HG02571 (cell line): ENCODE results near the gene RAD51B.
"Not testable (repeated sequence)": the region's sequence is repeated elsewhere in the genome, so short reads cannot be mapped to it uniquely, and the experiment has no call there.

ENCODE experiments used
- ATAC-seq: cut with Tn5 transposase; IDR thresholded peaks from one replicate; pipeline ENCODE4 v1.9.1; 2021; ENCODE audit warnings: mild to moderate bottlenecking, moderate library complexity; ENCODE audit not compliant: unreplicated experiment

Gene RAD51B

DNA sequence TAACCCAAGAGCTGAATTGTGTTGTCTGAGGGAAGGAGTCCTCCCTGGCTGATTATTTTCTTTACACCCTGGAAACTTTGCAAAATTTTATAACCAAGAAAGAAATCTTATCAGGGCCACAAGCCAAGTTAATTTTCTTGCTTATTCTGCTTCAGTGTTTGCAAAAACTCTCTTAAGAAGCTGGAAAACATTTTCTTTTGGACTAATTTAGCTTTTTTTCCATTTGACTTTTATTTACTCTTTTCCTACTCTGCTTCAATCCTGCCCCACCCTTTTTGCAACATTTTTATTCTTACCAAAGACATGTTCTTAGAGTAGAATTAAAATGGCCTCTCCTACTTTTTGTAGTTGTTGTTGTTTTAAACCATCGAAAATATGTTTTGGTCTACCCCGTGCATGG, 594.5 kb downstream of the RAD51B start:
- ATAC-seq = no peak

DNA sequence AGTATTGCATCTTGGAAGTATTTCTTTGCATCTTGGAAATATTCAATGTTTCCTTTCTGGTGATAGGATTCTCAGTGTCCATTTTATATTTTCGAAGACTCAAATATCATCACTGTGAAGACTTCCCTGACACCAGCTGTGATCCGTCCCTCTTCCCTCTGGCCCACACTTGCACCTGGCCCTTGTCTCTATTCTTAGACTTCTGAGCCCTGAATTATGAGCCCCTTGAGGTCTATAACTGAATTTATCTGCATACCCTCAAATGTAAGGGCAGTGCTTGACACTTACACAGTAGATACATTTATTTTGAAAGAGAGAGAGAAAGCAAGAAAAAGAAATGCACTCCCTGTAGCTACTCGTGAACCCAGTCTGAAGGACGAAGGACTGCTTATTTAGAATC, 596.6 kb downstream of the RAD51B start:
- ATAC-seq = no peak

DNA sequence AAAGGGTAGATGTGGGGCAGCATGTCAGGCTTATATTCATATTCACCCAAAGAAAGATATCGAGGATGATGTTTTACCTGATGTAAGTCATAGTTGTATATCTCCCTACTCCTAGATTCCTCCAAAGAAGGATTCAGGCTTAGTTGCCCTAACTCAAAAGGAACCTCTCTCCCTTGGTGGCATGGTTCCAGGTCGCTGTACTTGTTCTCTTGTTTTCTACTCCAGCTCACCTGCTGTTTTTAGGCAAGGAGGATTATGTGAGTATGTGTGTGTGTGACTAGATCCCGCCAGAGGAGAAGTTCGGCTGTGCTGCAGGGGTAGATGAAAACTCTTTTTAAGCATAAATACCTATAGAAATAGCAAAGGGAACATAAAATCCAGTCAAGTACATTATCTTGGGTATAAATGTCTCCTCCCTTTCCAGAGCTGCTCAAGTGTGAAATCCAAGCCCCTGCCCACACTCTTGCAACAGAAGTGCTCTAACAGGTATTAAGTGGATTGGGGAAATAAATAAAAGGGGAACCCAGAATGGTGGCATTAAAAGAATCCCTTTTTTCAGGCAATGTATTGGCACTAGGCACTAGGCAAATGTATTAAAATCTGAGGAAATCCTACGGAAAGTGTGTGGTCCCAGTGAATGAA, 597.6 kb downstream of the RAD51B start:
- no peak for ATAC-seq

DNA sequence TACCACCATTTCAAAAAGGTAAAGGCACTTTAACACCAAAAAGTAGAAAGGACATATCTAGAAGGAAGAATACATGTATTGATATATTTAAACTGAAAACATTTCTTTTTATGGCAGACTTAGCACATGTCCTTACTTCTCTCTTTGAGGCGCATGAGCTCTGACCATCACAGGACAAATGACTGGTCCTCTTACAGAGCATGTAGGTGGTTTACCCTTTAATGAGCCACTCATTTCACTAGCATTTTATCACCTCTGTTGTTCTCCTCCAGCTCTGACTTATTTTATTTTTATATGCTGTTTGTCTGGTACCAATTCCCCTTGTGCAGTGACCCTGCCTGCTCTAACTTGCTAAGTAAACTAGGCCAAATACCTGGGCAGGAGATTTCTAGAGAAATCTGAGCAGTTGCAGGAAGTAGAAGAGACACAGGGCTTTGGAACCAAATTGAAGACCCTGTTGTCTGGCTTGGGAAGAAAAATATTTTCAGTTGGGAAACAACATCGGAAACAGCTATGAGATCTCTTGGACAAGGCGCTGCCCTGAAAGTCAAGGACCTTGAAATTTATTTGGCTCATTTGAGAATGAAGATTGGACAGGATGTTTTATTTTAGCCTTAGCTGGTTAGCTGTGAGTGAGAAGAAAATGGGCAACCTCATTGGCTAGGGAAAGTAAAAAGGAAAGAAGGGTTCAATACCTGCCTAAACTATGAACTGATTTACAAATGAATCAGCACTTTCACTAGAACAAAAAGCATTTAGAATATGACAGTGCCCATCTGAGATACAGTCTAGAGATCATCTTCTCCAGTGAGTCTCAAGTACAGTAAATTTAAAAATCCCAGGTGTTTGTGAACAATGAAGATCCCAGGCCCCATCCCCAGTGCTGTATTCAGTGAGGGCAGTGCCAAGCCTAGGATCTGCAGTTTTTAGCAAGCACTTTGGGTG, 598.9 kb downstream of the RAD51B start:
- no peak for ATAC-seq

DNA sequence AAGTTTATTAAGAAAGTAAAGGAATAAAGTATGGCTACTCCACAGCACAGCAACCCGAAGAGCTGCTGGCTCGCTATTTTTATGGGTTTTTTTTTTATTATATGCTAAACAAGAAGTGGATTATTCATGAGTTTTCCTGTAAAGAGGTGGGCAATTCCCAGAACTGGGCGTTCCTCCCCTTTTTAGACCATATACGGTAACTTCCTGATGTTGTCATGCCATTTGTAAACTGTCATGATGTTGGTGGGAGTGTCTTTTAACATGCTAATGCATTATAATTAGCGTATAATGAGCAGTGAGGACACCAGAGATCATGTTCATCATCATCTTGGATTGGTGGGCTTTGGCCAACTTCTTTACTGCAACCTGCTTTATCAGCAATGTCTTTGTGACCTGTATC, 600.8 kb downstream of the RAD51B start:
- ATAC-seq = no peak

DNA sequence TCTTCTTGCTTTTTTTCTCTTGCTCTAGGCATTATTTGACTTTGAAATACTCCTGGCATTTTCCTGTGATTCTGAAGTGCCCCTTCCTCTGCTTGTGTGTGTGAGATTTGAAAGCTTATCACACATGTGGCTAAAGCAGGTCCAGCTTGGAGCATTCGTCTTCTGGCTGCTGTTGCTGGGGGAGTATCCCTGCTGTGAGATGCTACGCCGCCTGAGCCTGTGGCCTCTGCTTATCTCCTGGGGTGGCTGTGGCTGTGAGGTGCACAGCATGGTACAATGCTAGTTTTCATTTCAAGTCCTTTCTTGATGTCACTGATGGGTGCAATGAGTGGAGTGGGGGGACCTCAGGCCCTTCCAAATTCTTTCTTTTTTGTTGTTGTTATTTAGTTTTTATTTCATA, 601.5 kb downstream of the RAD51B start:
- no peak for ATAC-seq

DNA sequence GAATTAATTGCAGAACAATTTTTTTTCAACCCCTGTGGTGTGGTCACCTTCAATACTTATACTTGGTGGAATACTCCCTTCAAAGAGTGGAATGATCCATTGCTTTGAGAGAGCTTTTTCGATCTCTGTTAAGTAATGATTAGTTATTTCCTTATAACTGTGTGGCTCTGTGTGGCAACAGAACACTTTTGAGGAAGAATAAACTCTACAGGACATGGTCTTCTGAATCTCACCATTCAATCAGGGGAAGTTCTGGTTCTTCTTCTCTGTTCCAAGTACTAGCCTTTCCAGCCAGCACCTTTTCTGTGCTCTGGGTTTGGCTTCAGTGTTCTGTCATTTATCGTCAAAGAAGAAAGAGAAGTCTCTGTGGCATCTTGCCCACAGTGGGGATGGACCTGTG, 604.1 kb downstream of the RAD51B start:
- ATAC-seq = no peak

DNA sequence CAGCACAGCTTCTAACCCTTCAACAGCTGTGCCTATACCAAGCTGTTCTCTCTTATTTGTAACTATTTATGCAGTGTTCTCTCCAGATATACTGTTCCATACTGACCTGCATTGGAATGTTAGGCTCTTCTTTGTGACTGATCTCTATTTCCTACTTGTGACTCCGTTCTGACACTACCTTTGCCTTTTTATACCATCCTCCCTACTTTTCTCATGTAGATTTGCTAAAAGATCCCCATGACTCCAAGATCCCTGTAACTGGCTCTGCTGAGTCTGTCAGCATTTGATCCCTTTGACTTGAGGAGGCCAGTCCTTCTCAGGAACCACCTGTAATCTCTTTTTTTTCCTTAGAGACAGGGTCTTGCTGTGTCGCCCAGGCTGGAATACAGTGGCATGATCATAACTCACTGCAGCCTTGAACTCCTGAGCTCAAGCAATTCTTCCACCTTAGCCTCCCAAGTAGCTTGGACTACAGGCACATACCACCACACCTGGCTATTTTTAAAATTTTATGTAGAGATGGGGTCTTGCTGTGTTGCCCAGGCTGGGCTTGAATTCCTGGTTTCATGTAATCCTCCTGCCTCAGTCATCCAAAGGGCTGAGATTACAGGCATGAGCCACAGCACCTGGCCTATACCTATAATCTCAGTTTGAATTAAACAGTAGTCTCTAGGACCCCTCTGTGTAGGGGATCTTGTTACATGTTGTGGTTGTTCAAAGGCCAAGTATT, 605.0 kb downstream of the RAD51B start:
- no peak for ATAC-seq

DNA sequence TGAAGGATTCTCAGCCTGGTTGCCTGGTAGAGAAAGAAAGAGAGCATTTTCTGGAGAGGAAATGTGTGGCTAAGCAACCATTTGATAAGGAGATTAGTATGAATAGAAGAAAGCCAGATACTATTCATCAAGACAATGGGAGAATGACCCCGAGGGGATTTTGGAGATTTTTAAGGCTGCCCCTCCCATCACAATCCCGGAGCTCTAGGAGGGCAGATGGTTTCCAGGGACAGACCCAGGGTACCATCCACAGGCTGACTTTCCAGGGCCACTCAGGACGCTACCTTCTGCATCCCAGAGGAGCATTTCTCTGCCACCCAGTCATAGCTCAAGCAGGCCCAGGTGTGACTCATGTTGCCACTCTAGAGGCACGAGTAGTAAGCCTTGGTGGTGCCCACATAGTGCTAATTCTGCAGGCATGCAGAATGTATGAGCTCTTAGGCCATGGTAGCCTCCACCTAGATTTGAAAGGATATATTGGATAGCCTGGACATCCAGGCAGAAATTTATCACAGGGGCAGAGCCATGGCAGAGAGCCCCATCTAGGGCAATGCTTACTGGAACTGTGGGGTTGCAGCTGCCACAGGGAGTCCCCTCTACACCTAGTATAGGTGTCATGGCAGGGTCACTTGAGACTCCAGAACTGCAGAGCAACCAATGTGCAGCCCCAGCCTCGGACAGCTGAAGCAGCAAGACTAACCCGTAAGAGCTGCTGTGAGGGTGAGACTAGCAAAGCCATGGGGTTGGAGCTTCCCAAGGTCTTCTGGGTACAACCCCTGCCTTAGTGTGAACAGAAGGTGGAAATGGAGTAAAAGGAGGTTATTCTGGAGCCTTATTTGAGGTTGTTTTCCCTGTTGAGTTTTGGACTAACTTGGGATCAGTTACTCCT, 607.3 kb downstream of the RAD51B start:
- ATAC-seq = no peak

DNA sequence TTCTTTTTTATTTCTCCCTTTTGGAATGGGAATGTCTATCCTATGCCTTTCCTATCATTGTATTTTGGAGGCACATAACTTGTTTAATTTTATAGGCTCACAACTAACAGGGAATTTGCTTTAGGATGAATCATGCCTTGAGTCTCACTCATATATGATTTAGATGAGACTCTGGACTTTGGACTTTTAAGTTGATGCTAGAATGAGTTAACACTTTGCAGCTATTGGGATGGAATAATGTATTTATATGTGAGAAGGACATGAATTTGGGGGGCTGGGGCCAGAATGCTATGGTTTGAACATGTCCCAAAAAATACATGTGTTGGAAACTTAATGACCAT, 607.9 kb downstream of the RAD51B start:
- ATAC-seq = no peak

DNA sequence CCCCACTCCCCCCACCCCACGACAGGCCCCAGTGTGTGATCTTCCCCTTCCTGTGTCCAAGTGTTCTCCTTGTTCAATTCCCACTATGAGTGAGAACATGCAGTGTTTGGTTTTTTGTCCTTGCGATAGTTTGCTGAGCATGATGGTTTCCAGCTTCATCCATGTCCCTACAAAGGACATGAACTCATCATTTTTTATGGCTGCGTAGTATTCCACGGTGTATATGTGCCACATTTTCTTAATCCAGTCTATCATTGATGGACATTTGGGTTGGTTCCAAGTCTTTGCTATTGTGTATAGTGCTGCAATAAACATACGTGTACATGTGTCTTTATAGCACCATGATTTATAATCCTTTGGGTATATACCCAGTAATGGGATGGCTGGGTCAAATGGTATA, 609.3 kb downstream of the RAD51B start:
- not testable (repeated sequence) for ATAC-seq

DNA sequence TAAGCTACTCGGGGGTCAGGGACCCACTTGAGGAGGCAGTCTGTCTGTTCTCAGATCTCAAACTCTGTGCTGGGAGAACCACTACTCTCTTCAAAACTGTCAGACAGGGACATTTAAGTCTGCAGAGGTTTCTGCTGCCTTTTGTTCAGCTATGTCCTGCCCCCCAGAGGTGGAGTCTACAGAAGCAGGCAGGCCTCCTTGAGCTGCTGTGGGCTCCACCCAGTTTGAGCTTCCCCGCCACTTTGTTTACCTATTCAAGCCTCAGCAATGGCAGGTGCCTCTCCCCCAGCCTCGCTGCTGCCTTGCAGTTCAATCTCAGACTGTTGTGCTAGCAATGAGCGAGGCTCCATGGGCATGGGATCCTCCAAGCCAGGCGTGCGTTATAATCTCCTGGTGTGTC, 614.6 kb downstream of the RAD51B start:
- ATAC-seq = not testable (repeated sequence)

DNA sequence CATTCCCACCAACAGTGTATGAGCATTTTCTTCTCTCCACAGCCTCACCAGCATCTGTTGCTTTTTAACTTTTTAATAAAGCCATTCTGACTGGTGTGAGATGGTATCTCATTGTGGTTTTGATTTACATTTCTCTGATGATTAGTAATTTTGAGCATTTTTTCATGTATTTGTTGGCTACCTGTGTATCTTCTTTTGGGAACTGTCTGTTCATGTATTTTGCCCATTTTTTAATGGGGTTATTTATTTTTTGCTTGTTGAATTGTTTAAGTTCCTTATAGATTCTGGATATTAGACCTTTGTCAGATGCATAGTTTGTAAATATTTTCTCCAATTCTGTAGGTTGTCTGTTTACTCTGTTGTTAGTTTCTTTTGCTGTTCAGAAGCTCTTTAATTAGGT, 616.1 kb downstream of the RAD51B start:
- ATAC-seq = not testable (repeated sequence)

DNA sequence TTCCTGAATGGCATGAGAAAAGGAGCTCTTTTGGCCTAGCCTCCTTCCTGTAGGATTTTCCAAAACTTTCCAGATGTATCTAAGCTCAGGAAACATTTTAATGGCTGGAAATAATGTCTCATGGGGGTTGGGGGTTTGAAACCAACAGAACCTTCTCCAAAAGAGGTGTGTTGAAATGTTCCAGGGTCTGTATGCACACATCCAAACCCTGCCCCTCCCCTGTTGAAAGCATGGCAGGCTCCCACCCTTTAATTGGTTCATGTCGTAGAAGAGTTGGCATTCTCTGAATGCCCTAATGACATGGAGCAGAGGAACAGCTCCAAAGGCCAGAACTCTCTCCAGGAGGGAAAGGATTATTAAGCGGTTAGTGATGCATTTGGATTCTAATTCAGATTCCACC, 620.1 kb downstream of the RAD51B start:
- ATAC-seq = no peak

DNA sequence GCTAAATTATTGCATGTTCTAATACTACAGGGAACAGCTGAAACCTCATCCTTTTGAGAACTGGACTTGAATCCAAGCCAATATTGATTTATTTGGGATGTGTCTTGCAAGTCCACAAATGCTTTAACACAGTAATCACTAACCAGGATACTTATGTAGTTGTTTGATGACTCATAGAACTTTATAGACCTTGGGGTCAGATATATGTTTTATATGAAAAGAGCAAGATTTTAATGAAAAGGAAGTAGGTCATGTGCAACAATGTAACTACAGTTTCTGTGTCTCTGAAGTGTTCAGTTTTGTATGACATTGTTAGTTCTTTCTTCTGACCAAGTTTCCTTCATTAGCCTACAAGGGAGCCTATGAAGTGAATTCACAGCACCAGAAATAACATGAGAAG, 621.2 kb downstream of the RAD51B start:
- no peak for ATAC-seq

DNA sequence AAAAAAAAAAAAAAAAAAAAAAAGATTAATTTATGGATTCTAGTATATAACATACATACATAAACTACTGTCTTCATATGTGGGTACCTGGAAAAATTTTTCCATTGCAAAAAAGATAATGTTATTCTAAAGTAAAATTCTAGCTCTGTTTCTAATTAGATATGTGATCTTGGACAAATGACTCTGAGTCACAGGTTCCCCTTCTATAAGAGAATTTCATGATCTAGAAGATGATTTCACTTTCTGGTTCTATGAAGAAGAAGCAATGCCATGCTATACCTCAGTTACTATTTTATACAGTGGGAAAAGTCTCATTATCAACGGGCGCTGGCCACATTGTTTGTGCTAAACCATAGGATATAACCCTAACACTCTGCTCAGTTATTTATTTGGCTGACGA, 622.0 kb downstream of the RAD51B start:
- ATAC-seq = no peak

DNA sequence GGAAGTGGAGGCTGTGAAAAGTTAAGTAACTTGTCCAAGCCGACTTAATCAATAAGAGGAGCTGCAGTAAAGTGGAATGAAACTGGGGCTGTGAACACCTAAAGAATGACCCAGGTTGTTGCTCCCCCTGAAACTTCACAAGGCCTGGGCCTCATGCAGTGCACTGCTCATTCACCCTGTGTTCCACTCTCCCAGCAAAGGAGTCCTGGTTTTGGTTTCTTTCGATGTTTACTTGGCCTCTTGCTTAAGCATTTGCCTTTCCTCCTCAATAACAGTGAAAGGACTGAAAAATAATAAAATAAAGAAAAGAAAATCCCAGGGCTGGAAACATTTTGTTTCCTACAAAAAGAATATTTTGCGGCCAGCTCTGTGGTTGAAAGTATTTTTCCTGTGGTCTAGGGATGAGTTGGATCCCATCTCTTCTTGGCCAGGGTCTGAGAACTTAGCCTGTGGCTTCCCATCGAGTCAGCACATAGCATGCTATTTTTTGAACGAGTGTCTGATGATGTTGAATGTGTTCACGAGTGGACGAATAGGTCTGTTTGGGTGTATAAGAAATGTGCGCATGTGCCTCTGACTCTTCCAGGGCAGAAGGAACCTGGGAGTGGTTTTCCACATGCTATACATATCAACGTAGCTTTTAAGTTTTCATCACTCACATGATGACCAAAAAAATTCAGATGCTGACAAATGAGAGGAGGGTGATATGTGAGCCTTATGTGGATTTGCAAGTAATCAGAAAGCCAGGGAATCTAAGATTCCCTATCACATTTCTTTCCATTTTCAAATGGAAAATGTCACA, 623.5 kb downstream of the RAD51B start:
- ATAC-seq = no peak

DNA sequence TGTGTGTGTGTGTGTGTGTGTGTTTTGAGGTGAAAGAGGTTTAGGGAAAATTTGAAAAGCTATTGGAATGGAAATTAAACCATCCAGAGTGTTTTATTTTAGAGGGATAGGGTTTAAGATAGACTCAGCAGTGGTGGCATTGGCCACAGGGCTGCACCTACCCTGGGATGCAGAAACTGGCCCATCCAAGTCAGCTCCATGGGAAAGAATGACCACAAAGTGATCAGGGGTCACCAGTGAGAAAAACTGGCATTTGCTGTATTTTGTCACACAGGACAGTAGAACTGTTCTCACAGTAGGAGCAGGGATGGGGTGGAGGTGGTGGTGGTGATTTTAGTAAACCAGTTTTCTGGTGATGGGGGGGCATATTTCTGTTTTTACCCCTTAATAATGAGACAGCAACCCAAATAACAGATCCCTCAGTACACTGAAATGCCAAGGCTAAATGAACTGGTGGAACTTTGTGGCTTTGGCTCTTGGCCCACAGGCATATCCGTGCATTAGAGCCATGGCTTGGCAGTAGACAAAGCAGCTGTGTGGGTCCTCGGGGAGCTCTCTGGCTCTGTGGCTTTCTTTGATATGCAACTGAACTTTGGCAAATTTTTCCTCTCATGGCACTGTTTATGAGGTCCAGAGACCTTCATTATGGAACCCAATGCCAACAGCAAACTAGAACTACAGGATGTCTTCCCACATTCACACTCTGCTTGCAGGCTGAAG, 625.0 kb downstream of the RAD51B start:
- no peak for ATAC-seq
